H1 (cell line): ENCODE results near the gene THRB. TPM values are rescaled to one million over a fixed set of nuclear protein-coding genes. Genes with fewer than 3 reads are reported as not detected.

Experiments used
- CTCF ChIA-PET: fragments of 300-600 bp; sonication (Branson Sonifier 250); formaldehyde crosslinking; loops from one replicate; lab custom pipeline; 2021; ENCODE audit not compliant: partially characterized antibody; lab: Charles Lee
- POLR2A ChIA-PET: fragments of 300-600 bp; sonication (Branson Sonifier 250); formaldehyde crosslinking; loops from one replicate; lab custom pipeline; 2021; ENCODE audit warnings: inconsistent platforms; ENCODE audit not compliant: partially characterized antibody; lab: Charles Lee
- DNase-seq, 2 experiments: peaks; one replicate each; pipeline versions ENCODE4 v3.0.0 to v3.0.0-alpha.2; 2010 to 2022; ENCODE audit warnings: low spot score in 2 of 2, low read depth in 1 of 2, mixed read lengths in 1 of 2
- FAIRE-seq: peaks from 2 replicates; lab custom pipeline; 2011; peaks lifted over from hg19 to GRCh38; lab: Jason Lieb, UNC
- H2AFZ ChIP-seq: 2 replicates; pipeline ENCODE4 v1.8.1; 2012; ENCODE audit warnings: low read length, inconsistent platforms
- H2AK5ac ChIP-seq: 2 replicates; pipeline ENCODE4 v1.6.1; 2013; ENCODE audit warnings: low read depth, low read length
- H2BK120ac ChIP-seq: replicated peaks from 2 replicates; pipeline ENCODE3; 2013; ENCODE audit warnings: low read depth, low read length, inconsistent platforms
- H2BK12ac ChIP-seq: 2 replicates; pipeline ENCODE4 v1.6.1; 2013; ENCODE audit warnings: low read depth, low read length
- H2BK15ac ChIP-seq: 2 replicates; pipeline ENCODE4 v1.6.1; 2013; ENCODE audit warnings: low read length
- H2BK20ac ChIP-seq: 2 replicates; pipeline ENCODE4 v1.6.1; 2013; ENCODE audit warnings: low read length
- H2BK5ac ChIP-seq: 2 replicates; pipeline ENCODE4 v1.6.1; 2013; ENCODE audit warnings: low read depth, low read length
- H3K14ac ChIP-seq: 2 replicates; pipeline ENCODE4 v1.6.1; 2013; ENCODE audit warnings: inconsistent platforms; ENCODE audit not compliant: insufficient read length
- H3K18ac ChIP-seq: 2 replicates; pipeline ENCODE4 v1.6.1; 2013; ENCODE audit warnings: low read length; ENCODE audit errors: extremely low read depth
- H3K23ac ChIP-seq: 2 replicates; pipeline ENCODE4 v1.6.1; 2013; ENCODE audit warnings: inconsistent platforms; ENCODE audit not compliant: insufficient read length
- H3K23me2 ChIP-seq: 2 replicates; pipeline ENCODE4 v1.6.1; 2013; ENCODE audit warnings: low read depth, low read length
- H3K27ac ChIP-seq: 2 replicates; pipeline ENCODE4 v1.6.1; 2011; ENCODE audit warnings: low read depth, low read length, inconsistent platforms
- H3K27me3 ChIP-seq, 4 experiments: replicated peaks in 1 of 4; 1 replicate in 1 of 4; 2 replicates in 3 of 4; pipeline versions ENCODE4 v1.6.1 to v1.8.1; 2011 to 2013; ENCODE audit warnings: low read length in 3 of 4, mild to moderate bottlenecking in 3 of 4, inconsistent platforms in 2 of 4, mixed read lengths in 2 of 4, moderate library complexity in 1 of 4; ENCODE audit not compliant: control insufficient read depth in 3 of 4, insufficient read depth in 3 of 4; ENCODE audit errors: extremely low read depth in 1 of 4
- H3K36me3 ChIP-seq, 4 experiments: 2 replicates each; pipeline versions ENCODE4 v1.6.1 to v1.8.1; 2011 to 2013; ENCODE audit warnings: mild to moderate bottlenecking in 4 of 4, low read length in 3 of 4, moderate library complexity in 2 of 4, control low read depth in 1 of 4, inconsistent platforms in 1 of 4; ENCODE audit not compliant: insufficient read depth in 4 of 4, control insufficient read depth in 2 of 4
- H3K4ac ChIP-seq: replicated peaks from 2 replicates; pipeline ENCODE3; 2013; ENCODE audit warnings: low read length, low read depth, mixed read lengths, inconsistent platforms; ENCODE audit not compliant: insufficient read length
- H3K4me1 ChIP-seq, 4 experiments: replicated peaks in 1 of 4; 1 replicate in 1 of 4; 2 replicates in 3 of 4; pipeline versions ENCODE4 v1.6.1 to v1.8.1; 2011 to 2013; ENCODE audit warnings: low read length in 3 of 4, inconsistent platforms in 2 of 4, mixed read lengths in 1 of 4; ENCODE audit not compliant: insufficient read depth in 4 of 4, control insufficient read depth in 3 of 4
- H3K4me2 ChIP-seq, 2 experiments: 2 replicates each; pipeline versions ENCODE4 v1.6.1 to v1.8.1; 2011 to 2013; ENCODE audit warnings: low read depth in 2 of 2, low read length in 2 of 2, control low read depth in 1 of 2, inconsistent platforms in 1 of 2, mild to moderate bottlenecking in 1 of 2; ENCODE audit not compliant: insufficient read depth in 1 of 2
- H3K4me3 ChIP-seq, 4 experiments: fragments of 200-600, 300-600 bp in 1 of 4; sonication (generic), shearing (Covaris generic), sonication (Bioruptor Twin) in 1 of 4; 2 replicates each; pipeline versions ENCODE4 v1.5.1 to v1.8.1; 2011 to 2016; ENCODE audit warnings: low read length in 4 of 4, low read depth in 3 of 4, control low read depth in 2 of 4, inconsistent platforms in 2 of 4, mild to moderate bottlenecking in 2 of 4, mixed read lengths in 1 of 4, moderate library complexity in 1 of 4; ENCODE audit not compliant: insufficient read depth in 2 of 4; ENCODE audit errors: extremely low read depth in 1 of 4
- H3K56ac ChIP-seq: replicated peaks from 2 replicates; pipeline ENCODE3; 2013; ENCODE audit warnings: low read depth, mild to moderate bottlenecking, mixed read lengths, low read length, inconsistent platforms; ENCODE audit not compliant: insufficient read length
- H3K79me1 ChIP-seq: 2 replicates; pipeline ENCODE4 v1.6.1; 2013; ENCODE audit warnings: low read depth, low read length, control low read depth
- H3K79me2 ChIP-seq, 2 experiments: 2 replicates each; pipeline versions ENCODE4 v1.6.1 to v1.8.1; 2012 to 2013; ENCODE audit warnings: low read length in 2 of 2, mild to moderate bottlenecking in 2 of 2, inconsistent platforms in 1 of 2; ENCODE audit not compliant: insufficient read depth in 2 of 2, control insufficient read depth in 1 of 2
- H3K9ac ChIP-seq, 4 experiments: replicated peaks in 1 of 4; 1 replicate in 1 of 4; 2 replicates in 3 of 4; pipeline versions ENCODE4 v1.6.1 to v1.8.1; 2011 to 2013; ENCODE audit warnings: low read depth in 3 of 4, low read length in 3 of 4, control low read depth in 2 of 4, mild to moderate bottlenecking in 2 of 4, moderate library complexity in 2 of 4, inconsistent platforms in 1 of 4; ENCODE audit errors: extremely low read depth in 1 of 4
- H3K9me3 ChIP-seq, 2 experiments: 2 replicates each; pipeline versions ENCODE4 v1.6.1 to v1.8.1; 2012 to 2013; ENCODE audit warnings: mild to moderate bottlenecking in 2 of 2, moderate library complexity in 2 of 2, control low read depth in 1 of 2, inconsistent platforms in 1 of 2, low read depth in 1 of 2, low read length in 1 of 2, mixed read lengths in 1 of 2; ENCODE audit not compliant: insufficient read depth in 2 of 2
- H4K20me1 ChIP-seq, 2 experiments: replicated peaks in 1 of 2; 2 replicates each; pipeline versions ENCODE3 to v1.8.1; 2011 to 2013; ENCODE audit warnings: inconsistent platforms in 2 of 2, low read length in 2 of 2, mild to moderate bottlenecking in 1 of 2; ENCODE audit not compliant: insufficient read depth in 2 of 2, control insufficient read depth in 1 of 2
- H4K5ac ChIP-seq: 2 replicates; pipeline ENCODE4 v1.6.1; 2013; ENCODE audit warnings: low read length, low read depth, mixed read lengths, inconsistent platforms; ENCODE audit not compliant: insufficient read length
- H4K8ac ChIP-seq: 2 replicates; pipeline ENCODE4 v1.8.0; 2013; ENCODE audit warnings: mild to moderate bottlenecking, moderate library complexity, low read length, inconsistent platforms; ENCODE audit not compliant: insufficient read depth; ENCODE audit errors: extremely low read depth
- H4K91ac ChIP-seq: replicated peaks from 2 replicates; pipeline ENCODE3; 2013; ENCODE audit warnings: low read length, mixed read lengths, inconsistent platforms; ENCODE audit not compliant: insufficient read length
- EZH2 ChIP-seq: fragments of 200-600 bp; sonication (generic); IDR thresholded peaks from 2 replicates; pipeline ENCODE4 v1.7.1; 2012; ENCODE audit warnings: low read depth, mild to moderate bottlenecking, moderate library complexity, low read length, inconsistent platforms; ENCODE audit not compliant: severe bottlenecking
- POLR2A ChIP-seq, 2 experiments: IDR thresholded peaks; 1 replicate in 1 of 2; 2 replicates in 1 of 2; pipeline ENCODE4 v1.6.1; 2011; ENCODE audit warnings: low read depth in 2 of 2, low read length in 2 of 2, mild to moderate bottlenecking in 2 of 2; ENCODE audit errors: control extremely low read depth in 1 of 2
- WGBS, 2 experiments: shearing (Covaris generic) in 1 of 2; methylation state at CpG; one replicate each; pipeline versions ENCODE4 v1.1.6 to v1.1.7; 2013 to 2015; ENCODE audit warnings: low lambda C conversion rate in 2 of 2, mixed read lengths in 2 of 2, inconsistent platforms in 1 of 2, low coverage in 1 of 2, missing lambda C conversion rate in 1 of 2; ENCODE audit not compliant: insufficient replicate concordance in 2 of 2, insufficient coverage in 1 of 2, insufficient read length in 1 of 2; ENCODE audit errors: extremely low coverage in 1 of 2, missing lambda C conversion rate in 1 of 2; 5-methylcytosine and 5-hydroxymethylcytosine counted together
- polyA plus RNA-seq, 7 experiments: library from polyadenylated mRNA; depleted of rRNA in 3 of 7; stranded (reverse) in 5 of 7; unstranded in 2 of 7; fragments of >200 nt in 5 of 7; fragments of 200-250 nt in 2 of 7; gene quantifications; 1 replicate in 5 of 7; 2 replicates in 1 of 7; 4 replicates in 1 of 7; pipeline versions ENCODE4 v1.2.1 to v1.2.3, GENCODE V29; 2011 to 2013; ENCODE audit warnings: missing spikeins in 2 of 7, mixed read lengths in 2 of 7
- total RNA-seq: library from RNA; stranded (reverse); fragmentation: NEBNext Ultra II Directional; extraction: Animal tissue kit (Norgen Biotek cat#: 25700); gene quantifications from 2 replicates; pipeline ENCODE4 v1.2.1, GENCODE V29; 2021

The THRB gene
- total and polyA plus RNA-seq, 2 of the 8 experiments (the other 6 are each of a cell fraction or from before 2014, with no cell fraction given), result 0.98 to 3.9 TPM

DNA sequence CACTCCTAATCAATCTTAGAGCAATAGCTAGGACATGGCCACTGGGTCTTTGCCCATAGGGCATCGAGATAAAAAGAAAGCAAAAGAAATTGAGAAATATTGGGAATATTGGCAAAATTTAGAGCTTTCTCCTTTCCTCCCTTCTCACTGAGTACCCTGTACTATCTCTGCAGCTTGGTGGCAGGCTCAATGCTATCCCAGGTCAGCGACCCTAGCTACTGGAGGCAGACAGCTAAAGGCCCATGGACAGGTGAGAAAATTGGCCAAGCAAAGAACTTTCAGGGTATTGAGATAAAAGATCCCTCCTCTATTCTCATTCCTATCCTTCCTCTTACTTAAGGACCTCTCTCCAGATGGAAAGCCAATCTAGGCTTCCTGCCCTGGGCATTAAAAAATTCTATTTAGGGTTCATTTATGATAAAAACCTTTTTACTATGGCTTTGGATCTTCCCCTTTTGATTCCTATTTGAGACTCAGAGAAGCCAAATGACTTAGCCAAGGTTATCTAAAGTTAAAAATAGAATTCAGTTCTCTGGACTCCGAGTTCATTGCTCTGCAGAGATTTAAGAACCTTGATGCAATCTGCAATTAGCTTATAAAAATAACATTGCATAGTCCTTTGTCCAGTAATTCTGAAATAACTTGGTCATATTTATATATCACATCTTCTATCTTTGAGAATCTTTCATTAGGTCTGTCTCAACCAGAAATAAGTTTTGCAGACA is 75.4 kb downstream of the THRB start:
- Histone ChIP-seq H3K56ac (no peak overlapping the region), H3K27ac (no peak overlapping the region), H2AFZ (no peak overlapping the region), H2BK15ac (no peak overlapping the region), H3K9ac (no peak overlapping the region), H3K36me3 (no peaks in the 10 kb centered on the region), H4K91ac (no peak overlapping the region), H3K4me1 (no peaks in the 10 kb centered on the region), H4K8ac (no peak overlapping the region), H3K4ac (no peak overlapping the region), H2BK12ac (no peak overlapping the region), H3K18ac (no peak overlapping the region), H2BK20ac (no peak overlapping the region), H3K23ac (no peak overlapping the region), H2AK5ac (no peak overlapping the region), H2BK120ac (no peak overlapping the region), H3K23me2 (no peaks in the 10 kb centered on the region), H4K5ac (no peak overlapping the region), H3K79me1 (no peaks in the 10 kb centered on the region), H3K27me3 (peaks cover 0 to 1% (median 0%) of the 10 kb centered on the region in 4 experiments; a peak in 1 of 7 replicates), H3K79me2 (no peaks in the 10 kb centered on the region), H4K20me1 (no peaks in the 10 kb centered on the region), H3K14ac (no peak overlapping the region), H3K4me2 (no peak overlapping the region), H3K4me3 (no peak overlapping the region), H3K9me3 (no peaks in the 10 kb centered on the region), H2BK5ac (no peak overlapping the region)
- CTCF ChIA-PET, result interaction anchor here (0.6 kb wide), 2 partner anchors 77 to 404 kb away, joined by 3 read pairs; no protein-coding TSS in a partner anchor
- WGBS, 2 experiments, result 93% methylated on average over 3 of the region's 3 CpGs; no CpG with 5 or more reads in 1 of the 2 experiments
- FAIRE-seq (no peak), DNase-seq (no peak)
- POLR2A ChIA-PET, result no interaction called here
- TF ChIP-seq EZH2, result no peak
- TF ChIP-seq POLR2A (IDR thresholded peaks at IDR 0.05; ENCODE audit: control extremely low read depth in 1 of 2, low read depth in 2 of 2, low read length in 2 of 2), result no peak
